ENCODE results near the gene CD70.
"Not testable (repeated sequence)": the region's sequence is repeated elsewhere in the genome, so short reads cannot be mapped to it uniquely, and the experiment has no call there.

CD70 gene

GRCh38 chr19:6604906-6605305 is 14.0 kb upstream of the CD70 start:
- no peak overlapping the region for H3K9ac ChIP-seq

GRCh38 chr19:6602729-6603114 is 11.8 kb upstream of the CD70 start:
- Histone ChIP-seq H3K36me3 (ENCODE audit: insufficient read depth) (no peaks in the 10 kb centered on the region), H3K79me2 (ENCODE audit: insufficient read depth, low read depth) (no peaks in the 10 kb centered on the region), H2AFZ (ENCODE audit: low read depth) (no peak overlapping the region), H3K27ac (no peak overlapping the region), H3K4me1 (ENCODE audit: low read depth, poor library complexity, severe bottlenecking) (peaks cover 13% of the 10 kb centered on the region), H4K20me1 (ENCODE audit: insufficient read depth) (no peaks in the 10 kb centered on the region), H3K4me3 (IDR thresholded peaks at IDR 0.05; ENCODE audit: insufficient read depth, low read depth, low read length) (no peak overlapping the region), H3K4me2 (no peak overlapping the region), H3K9ac (no peak overlapping the region), H3K27me3 (ENCODE audit: insufficient read depth, low read depth) (no peaks in the 10 kb centered on the region)
- TF ChIP-seq CTCF (conservative IDR thresholded peaks at IDR 0.05; ENCODE audit: low read depth, low read length), result no peak

More at GRCh38 chr19:6604906-6605305, 14.0 kb upstream of the CD70 start:
- Histone ChIP-seq H4K20me1 (ENCODE audit: insufficient read depth) (no peaks in the 10 kb centered on the region), H3K27me3 (ENCODE audit: insufficient read depth, low read depth) (no peaks in the 10 kb centered on the region; the same call in 1 of the 2 replicates), H3K79me2 (ENCODE audit: insufficient read depth, low read depth) (no peaks in the 10 kb centered on the region), H3K4me2 (no peak overlapping the region), H3K4me3 (IDR thresholded peaks at IDR 0.05; ENCODE audit: insufficient read depth, low read depth, low read length) (no peak overlapping the region), H3K4me1 (ENCODE audit: low read depth, poor library complexity, severe bottlenecking) (peaks cover 5% of the 10 kb centered on the region), H3K36me3 (ENCODE audit: insufficient read depth) (no peaks in the 10 kb centered on the region), H2AFZ (ENCODE audit: low read depth) (no peak overlapping the region), H3K27ac (no peak overlapping the region)
- TF ChIP-seq CTCF (conservative IDR thresholded peaks at IDR 0.05; ENCODE audit: low read depth, low read length), result no peak

GRCh38 chr19:6601537-6602052 is 10.6 kb upstream of the CD70 start:
- H2AFZ ChIP-seq (ENCODE audit: low read depth); H3K27me3 ChIP-seq (ENCODE audit: insufficient read depth, low read depth); H3K9ac ChIP-seq; H3K27ac ChIP-seq; H3K4me2 ChIP-seq; H3K36me3 ChIP-seq (ENCODE audit: insufficient read depth); H3K4me3 ChIP-seq (IDR thresholded peaks at IDR 0.05; ENCODE audit: insufficient read depth, low read depth, low read length); H3K79me2 ChIP-seq (ENCODE audit: insufficient read depth, low read depth); H4K20me1 ChIP-seq (ENCODE audit: insufficient read depth): not testable (repeated sequence)
- H3K4me1 ChIP-seq (ENCODE audit: low read depth, poor library complexity, severe bottlenecking), result peaks cover 13% of the 10 kb centered on the region

GRCh38 chr19:6600951-6601536 is 10.1 kb upstream of the CD70 start:
- not testable (repeated sequence) for H3K4me2 ChIP-seq; H3K79me2 ChIP-seq (ENCODE audit: insufficient read depth, low read depth); H3K27me3 ChIP-seq (ENCODE audit: insufficient read depth, low read depth); H2AFZ ChIP-seq (ENCODE audit: low read depth); H3K9ac ChIP-seq; H3K27ac ChIP-seq; H4K20me1 ChIP-seq (ENCODE audit: insufficient read depth); H3K36me3 ChIP-seq (ENCODE audit: insufficient read depth); H3K4me3 ChIP-seq (IDR thresholded peaks at IDR 0.05; ENCODE audit: insufficient read depth, low read depth, low read length)
- peaks cover 13% of the 10 kb centered on the region for H3K4me1 ChIP-seq (ENCODE audit: low read depth, poor library complexity, severe bottlenecking)

- H3K79me2 ChIP-seq (ENCODE audit: insufficient read depth, low read depth), result no peaks in the 10 kb centered on the region
- H3K36me3 ChIP-seq (ENCODE audit: insufficient read depth), result no peaks in the 10 kb centered on the region
- H3K4me1 ChIP-seq (ENCODE audit: low read depth, poor library complexity, severe bottlenecking), result peaks cover 13% of the 10 kb centered on the region
- H2AFZ ChIP-seq (ENCODE audit: low read depth), result no peak overlapping the region
- no peak for TF ChIP-seq CTCF (conservative IDR thresholded peaks at IDR 0.05; ENCODE audit: low read depth, low read length)
- H3K4me3 ChIP-seq (IDR thresholded peaks at IDR 0.05; ENCODE audit: insufficient read depth, low read depth, low read length), result no peak overlapping the region
- no peaks in the 10 kb centered on the region for H3K27me3 ChIP-seq (ENCODE audit: insufficient read depth, low read depth)
- H3K4me2 ChIP-seq, result no peak overlapping the region
- H4K20me1 ChIP-seq (ENCODE audit: insufficient read depth), result no peaks in the 10 kb centered on the region
- H3K27ac ChIP-seq, result no peak overlapping the region
- H3K9ac ChIP-seq, result no peak overlapping the region
Measured at GRCh38 chr19:6599866-6600454, 9.0 kb upstream of the CD70 start.

- H3K4me3 ChIP-seq (IDR thresholded peaks at IDR 0.05; ENCODE audit: insufficient read depth, low read depth, low read length); H3K27me3 ChIP-seq (ENCODE audit: insufficient read depth, low read depth); H3K79me2 ChIP-seq (ENCODE audit: insufficient read depth, low read depth); H3K36me3 ChIP-seq (ENCODE audit: insufficient read depth); H3K27ac ChIP-seq; H2AFZ ChIP-seq (ENCODE audit: low read depth); H3K4me2 ChIP-seq; H4K20me1 ChIP-seq (ENCODE audit: insufficient read depth); H3K9ac ChIP-seq: not testable (repeated sequence)
- H3K4me1 ChIP-seq (ENCODE audit: low read depth, poor library complexity, severe bottlenecking), result peaks cover 13% of the 10 kb centered on the region
Measured at GRCh38 chr19:6598254-6598892, 7.4 kb upstream of the CD70 start.

- H4K20me1 ChIP-seq (ENCODE audit: insufficient read depth); H3K27ac ChIP-seq; H3K9ac ChIP-seq; H3K4me3 ChIP-seq (IDR thresholded peaks at IDR 0.05; ENCODE audit: insufficient read depth, low read depth, low read length); H3K79me2 ChIP-seq (ENCODE audit: insufficient read depth, low read depth); H3K4me2 ChIP-seq; H3K36me3 ChIP-seq (ENCODE audit: insufficient read depth); H3K27me3 ChIP-seq (ENCODE audit: insufficient read depth, low read depth); H2AFZ ChIP-seq (ENCODE audit: low read depth): not testable (repeated sequence)
- peaks cover 17% of the 10 kb centered on the region for H3K4me1 ChIP-seq (ENCODE audit: low read depth, poor library complexity, severe bottlenecking)
Measured at GRCh38 chr19:6597471-6598253, 6.7 kb upstream of the CD70 start.
